CD4-positive, CD25-positive, alpha-beta regulatory T cell (primary cell): ENCODE results near the gene MYH6. TPM values are rescaled to one million over a fixed set of nuclear protein-coding genes. Genes with fewer than 3 reads are reported as not detected.

Experiments used
- ATAC-seq, 2 donors: fragments of 150-1000 bp; cut with Tn5 transposase; one replicate each; pipeline ENCODE4 v1.10.0; 2021; ENCODE audit warnings: low read depth in 2 of 2, moderate number of reproducible peaks in 2 of 2, moderate library complexity in 1 of 2
- DNase-seq, 3 donors: peaks; one replicate each; pipeline versions ENCODE4 v3.0.0 to v3.0.0-alpha.2; 2012 to 2022; ENCODE audit warnings: mixed read lengths in 1 of 3
- H3K27ac ChIP-seq: one replicate; pipeline ENCODE4 v1.7.0; 2013; ENCODE audit warnings: mild to moderate bottlenecking, low read length; ENCODE audit not compliant: insufficient read depth, poor library complexity, severe bottlenecking
- H3K27me3 ChIP-seq: one replicate; pipeline ENCODE4 v1.7.0; 2013; ENCODE audit warnings: low read length; ENCODE audit not compliant: control insufficient read depth, insufficient read depth
- H3K36me3 ChIP-seq: one replicate; pipeline ENCODE4 v1.7.0; 2013; ENCODE audit warnings: mild to moderate bottlenecking, low read length, moderate library complexity; ENCODE audit not compliant: control insufficient read depth, insufficient read depth
- H3K4me1 ChIP-seq: 2 replicates; pipeline ENCODE4 v1.7.0; 2013; ENCODE audit warnings: mild to moderate bottlenecking, low read length; ENCODE audit not compliant: insufficient read depth, control insufficient read depth, poor library complexity, severe bottlenecking
- H3K4me3 ChIP-seq: one replicate; pipeline ENCODE4 v1.7.0; 2013; ENCODE audit warnings: low read depth, mild to moderate bottlenecking, low read length, moderate library complexity
- H3K9me3 ChIP-seq, 2 experiments: 1 replicate in 1 of 2; 2 replicates in 1 of 2; pipeline ENCODE4 v1.7.0; 2013; ENCODE audit warnings: low read length in 2 of 2, mild to moderate bottlenecking in 1 of 2, moderate library complexity in 1 of 2; ENCODE audit not compliant: control insufficient read depth in 2 of 2
- H3K27ac Mint-ChIP-seq, 3 donors: one replicate each; pipeline ENCODE4 v1.8.0; 2020 to 2022; ENCODE audit warnings: mild to moderate bottlenecking in 3 of 3, mixed read lengths in 3 of 3, moderate library complexity in 2 of 3
- H3K27me3 Mint-ChIP-seq: one replicate; pipeline ENCODE4 v1.8.0; 2022; ENCODE audit warnings: mild to moderate bottlenecking, mixed read lengths
- H3K36me3 Mint-ChIP-seq: one replicate; pipeline ENCODE4 v1.8.0; 2020; ENCODE audit warnings: mixed read lengths
- H3K4me1 Mint-ChIP-seq, 4 donors: one replicate each; pipeline ENCODE4 v1.8.0; 2020 to 2022; ENCODE audit warnings: mixed read lengths in 4 of 4, mild to moderate bottlenecking in 1 of 4
- H3K4me3 Mint-ChIP-seq, 4 donors: one replicate each; pipeline ENCODE4 v1.8.0; 2020 to 2022; ENCODE audit warnings: mild to moderate bottlenecking in 4 of 4, mixed read lengths in 4 of 4, moderate library complexity in 3 of 4
- H3K9me3 Mint-ChIP-seq, 7 donors: one replicate each; pipeline ENCODE4 v1.8.0; 2020 to 2022; ENCODE audit warnings: mixed read lengths in 7 of 7, mild to moderate bottlenecking in 3 of 7, moderate library complexity in 2 of 7
- polyA plus RNA-seq, 4 donors: library from polyadenylated mRNA; unstranded; fragments of 300-500 nt; fragmentation: Illumina TruSeq; gene quantifications; one replicate each; pipeline ENCODE4 v1.2.3, GENCODE V29; 2021
- total RNA-seq: library from RNA; stranded (reverse); gene quantifications from one replicate; pipeline ENCODE4 v1.2.3, GENCODE V29; 2022

Gene MYH6
- total and polyA plus RNA-seq, 5 donors from 2014 or later = not detected

DNA sequence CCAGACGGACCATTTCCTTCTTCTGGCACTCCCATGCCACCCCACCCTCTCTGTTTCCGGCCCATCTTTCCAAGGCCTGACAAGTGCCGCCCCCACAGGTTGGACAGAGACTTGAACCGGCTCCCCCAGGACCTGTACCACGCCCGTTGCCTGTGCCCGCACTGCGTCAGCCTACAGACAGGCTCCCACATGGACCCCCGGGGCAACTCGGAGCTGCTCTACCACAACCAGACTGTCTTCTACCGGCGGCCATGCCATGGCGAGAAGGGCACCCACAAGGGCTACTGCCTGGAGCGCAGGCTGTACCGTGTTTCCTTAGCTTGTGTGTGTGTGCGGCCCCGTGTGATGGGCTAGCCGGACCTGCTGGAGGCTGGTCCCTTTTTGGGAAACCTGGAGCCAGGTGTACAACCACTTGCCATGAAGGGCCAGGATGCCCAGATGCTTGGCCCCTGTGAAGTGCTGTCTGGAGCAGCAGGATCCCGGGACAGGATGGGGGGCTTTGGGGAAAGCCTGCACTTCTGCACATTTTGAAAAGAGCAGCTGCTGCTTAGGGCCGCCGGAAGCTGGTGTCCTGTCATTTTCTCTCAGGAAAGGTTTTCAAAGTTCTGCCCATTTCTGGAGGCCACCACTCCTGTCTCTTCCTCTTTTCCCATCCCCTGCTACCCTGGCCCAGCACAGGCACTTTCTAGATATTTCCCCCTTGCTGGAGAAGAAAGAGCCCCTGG lies 32.4 kb downstream of the MYH6 start:
- Histone ChIP-seq H3K9me3 (no peaks in the 10 kb centered on the region), H3K27ac (no peak overlapping the region), H3K4me3 (no peak overlapping the region), H3K36me3 (no peaks in the 10 kb centered on the region), H3K4me1 (no peaks in the 10 kb centered on the region), H3K27me3 (no peaks in the 10 kb centered on the region)
- Mint-ChIP-seq H3K9me3 (no peaks in the 10 kb centered on the region), H3K36me3 (no peaks in the 10 kb centered on the region), H3K4me1 (no peaks in the 10 kb centered on the region), H3K27ac (peak overlapping the region in 1 of 3 donors; percentile 85), H3K27me3 (no peaks in the 10 kb centered on the region), H3K4me3 (no peak overlapping the region)
- DNase-seq = no peak
- no peak for ATAC-seq

GRCh38 chr14:23373041-23373440 lies 35.0 kb downstream of the MYH6 start:
- no peak overlapping the region for H3K4me3 Mint-ChIP-seq
- DNase-seq (no peak), ATAC-seq (no peak)
- H3K27me3 ChIP-seq = no peaks in the 10 kb centered on the region
- H3K9me3 Mint-ChIP-seq = peaks cover 0 to 2% (median 0%) of the 10 kb centered on the region in 7 donors
- H3K36me3 ChIP-seq = no peaks in the 10 kb centered on the region
- no peak overlapping the region for H3K27ac ChIP-seq
- peaks cover 12% of the 10 kb centered on the region for H3K27me3 Mint-ChIP-seq
- no peaks in the 10 kb centered on the region for H3K36me3 Mint-ChIP-seq
- H3K27ac Mint-ChIP-seq = no peak overlapping the region
- no peaks in the 10 kb centered on the region for H3K4me1 Mint-ChIP-seq
- H3K4me1 ChIP-seq = no peaks in the 10 kb centered on the region
- H3K9me3 ChIP-seq = no peaks in the 10 kb centered on the region
- H3K4me3 ChIP-seq = no peak overlapping the region

DNA sequence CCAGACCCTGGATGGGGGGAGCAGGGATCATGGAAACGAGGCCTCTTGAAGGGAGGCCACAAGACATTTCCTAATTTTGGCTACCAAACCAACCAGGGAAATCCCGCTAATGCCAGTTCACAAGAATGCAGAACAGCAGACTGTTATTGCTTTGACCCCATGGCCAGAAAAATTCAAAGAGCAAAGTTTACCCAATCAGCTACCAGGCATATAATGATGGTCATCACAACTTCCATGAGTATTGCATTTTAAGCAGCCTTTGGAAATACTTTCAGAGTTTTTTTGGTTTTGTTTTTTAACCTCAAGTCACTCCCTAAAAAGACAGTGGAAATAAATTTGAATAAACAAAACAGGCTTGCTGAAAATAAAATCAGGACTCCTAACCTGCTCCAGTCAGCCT lies 35.6 kb downstream of the MYH6 start, which contains the start of gene IL25:
IL25 (plus strand) TSS at position 301 of the 400 bp plus-strand sequence.
- no peaks in the 10 kb centered on the region for H3K36me3 ChIP-seq
- H3K9me3 Mint-ChIP-seq = peaks cover 0 to 2% (median 0%) of the 10 kb centered on the region in 7 donors
- no peak for ATAC-seq
- H3K4me1 Mint-ChIP-seq = no peaks in the 10 kb centered on the region
- no peak within 1 kb of the TSS for H3K4me3 ChIP-seq
- H3K36me3 Mint-ChIP-seq = no peaks in the 10 kb centered on the region
- H3K27ac Mint-ChIP-seq = no peak within 1 kb of the TSS
- H3K27ac ChIP-seq = no peak within 1 kb of the TSS
- no peaks in the 10 kb centered on the region for H3K4me1 ChIP-seq
- H3K27me3 Mint-ChIP-seq = peaks cover 14% of the 10 kb centered on the region
- no peaks in the 10 kb centered on the region for H3K9me3 ChIP-seq
- peaks cover 3% of the 10 kb centered on the region for H3K27me3 ChIP-seq
- H3K4me3 Mint-ChIP-seq = no peak within 1 kb of the TSS
- DNase-seq = no peak

DNA sequence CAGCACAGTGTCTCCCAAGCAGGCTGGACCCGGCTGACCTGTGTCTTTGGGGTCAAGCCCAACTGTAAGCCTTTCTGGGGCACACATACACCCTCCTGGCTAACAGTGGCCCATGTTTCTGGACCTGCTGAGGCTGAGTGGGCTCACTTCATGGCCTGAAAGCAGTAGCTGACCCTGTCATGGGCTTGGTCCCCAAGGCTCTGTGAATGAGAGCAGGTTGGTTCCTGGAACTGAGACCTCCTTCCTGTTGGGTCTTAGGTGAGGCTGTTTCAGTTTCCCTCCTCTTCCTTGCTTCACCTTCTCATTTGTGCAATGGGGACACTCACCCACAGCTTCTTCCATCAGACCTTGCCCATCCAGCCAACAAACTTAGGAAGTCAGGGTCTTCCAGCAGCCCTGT lies 36.2 kb downstream of the MYH6 start:
- Mint-ChIP-seq H3K36me3 (no peaks in the 10 kb centered on the region), H3K27me3 (peaks cover 20% of the 10 kb centered on the region), H3K27ac (no peak overlapping the region), H3K9me3 (peaks cover 0 to 2% (median 0%) of the 10 kb centered on the region in 7 donors), H3K4me1 (no peaks in the 10 kb centered on the region), H3K4me3 (no peak overlapping the region)
- ATAC-seq = no peak
- Histone ChIP-seq H3K36me3 (no peaks in the 10 kb centered on the region), H3K4me1 (no peaks in the 10 kb centered on the region), H3K27ac (no peak overlapping the region), H3K27me3 (peaks cover 3% of the 10 kb centered on the region), H3K4me3 (no peak overlapping the region), H3K9me3 (no peaks in the 10 kb centered on the region)
- peak in 1 of 3 donors; percentile 18 for DNase-seq

DNA sequence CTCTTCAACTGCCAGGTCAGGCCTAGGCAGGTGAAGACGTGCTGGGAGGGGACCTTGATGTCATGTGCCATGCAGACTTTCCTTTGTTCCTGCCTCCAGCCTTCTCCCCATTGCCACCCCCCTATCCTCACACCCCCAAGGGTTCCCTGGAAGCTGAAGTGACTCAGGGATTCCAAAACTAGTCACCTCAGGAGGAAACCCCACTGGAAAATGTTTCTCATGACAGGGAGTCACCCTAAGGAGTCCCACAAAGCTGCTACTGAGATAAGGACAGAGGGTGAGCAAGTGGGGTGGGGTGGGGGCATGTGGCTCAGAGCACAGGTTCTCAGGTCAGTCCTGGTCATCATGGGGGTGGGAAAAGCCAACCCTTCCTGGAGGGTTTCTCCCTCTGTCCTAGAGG lies 37.9 kb downstream of the MYH6 start:
- ATAC-seq (no peak), DNase-seq (no peak)
- H3K36me3 ChIP-seq = no peaks in the 10 kb centered on the region
- no peak overlapping the region for H3K27ac ChIP-seq
- peaks cover 0 to 2% (median 0%) of the 10 kb centered on the region in 7 donors for H3K9me3 Mint-ChIP-seq
- H3K4me1 Mint-ChIP-seq = peaks cover 0 to 3% (median 0%) of the 10 kb centered on the region in 4 donors
- H3K4me3 ChIP-seq = no peak overlapping the region
- H3K4me3 Mint-ChIP-seq = no peak overlapping the region
- H3K27me3 ChIP-seq = peaks cover 3% of the 10 kb centered on the region
- H3K27me3 Mint-ChIP-seq = peaks cover 26% of the 10 kb centered on the region
- no peak overlapping the region for H3K27ac Mint-ChIP-seq
- H3K9me3 ChIP-seq = no peaks in the 10 kb centered on the region
- no peaks in the 10 kb centered on the region for H3K36me3 Mint-ChIP-seq
- H3K4me1 ChIP-seq = no peaks in the 10 kb centered on the region

- Histone ChIP-seq H3K4me3 (no peak overlapping the region), H3K4me1 (no peaks in the 10 kb centered on the region), H3K9me3 (no peaks in the 10 kb centered on the region), H3K27ac (no peak overlapping the region), H3K36me3 (no peaks in the 10 kb centered on the region), H3K27me3 (peaks cover 6% of the 10 kb centered on the region)
- DNase-seq (no peak), ATAC-seq (no peak)
- Mint-ChIP-seq H3K27me3 (peaks cover 33% of the 10 kb centered on the region), H3K9me3 (peaks cover 0 to 5% (median 0%) of the 10 kb centered on the region in 7 donors), H3K4me3 (no peak overlapping the region), H3K36me3 (no peaks in the 10 kb centered on the region), H3K4me1 (peaks cover 0 to 3% (median 0%) of the 10 kb centered on the region in 4 donors), H3K27ac (no peak overlapping the region)
These were observed 41.6 kb downstream of the MYH6 start for GRCh38 chr14:23366426-23366921.

DNA sequence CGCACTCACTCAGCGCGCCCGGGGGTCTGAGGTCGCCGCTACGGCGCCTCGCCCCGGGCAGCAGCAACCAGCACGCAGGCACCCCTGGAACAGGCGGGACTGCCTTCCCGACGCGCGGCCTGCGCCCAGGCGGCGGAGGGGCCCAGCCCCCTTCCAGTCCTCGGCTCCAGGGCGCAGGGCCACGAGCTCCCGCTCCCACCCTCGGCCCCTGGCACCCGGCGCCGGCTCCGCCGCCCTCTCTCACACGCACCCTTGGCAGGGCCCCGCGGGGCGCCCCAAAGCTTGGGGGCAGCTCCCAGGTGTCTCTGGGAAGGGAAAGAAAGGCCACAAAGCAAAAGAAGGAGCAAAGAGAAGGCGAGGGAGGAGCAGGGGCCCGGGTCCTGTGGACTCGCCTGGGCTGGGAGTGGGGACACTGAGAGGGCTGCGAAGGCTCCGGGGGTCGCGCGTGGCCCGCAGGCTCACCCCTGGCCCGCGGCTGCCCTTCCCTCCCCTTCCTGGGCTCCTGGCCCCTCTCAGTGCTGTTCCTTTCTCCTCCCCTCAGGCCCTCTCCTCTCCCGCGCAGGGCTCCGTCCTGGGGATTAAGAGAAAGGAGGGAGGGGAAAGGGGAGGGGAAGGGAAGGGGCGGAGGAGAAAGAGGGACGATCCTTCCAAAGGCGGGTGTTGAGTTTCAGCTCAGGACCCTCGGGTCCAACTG lies 42.2 kb downstream of the MYH6 start:
- no peaks in the 10 kb centered on the region for H3K36me3 ChIP-seq
- Mint-ChIP-seq H3K9me3 (peaks cover 0 to 5% (median 0%) of the 10 kb centered on the region in 7 donors), H3K27me3 (peaks cover 33% of the 10 kb centered on the region), H3K4me3 (no peak overlapping the region), H3K27ac (no peak overlapping the region), H3K36me3 (no peaks in the 10 kb centered on the region), H3K4me1 (peaks cover 0 to 3% (median 0%) of the 10 kb centered on the region in 4 donors)
- no peaks in the 10 kb centered on the region for H3K4me1 ChIP-seq
- no peaks in the 10 kb centered on the region for H3K9me3 ChIP-seq
- H3K27ac ChIP-seq = no peak overlapping the region
- ATAC-seq (no peak), DNase-seq (no peak)
- peaks cover 6% of the 10 kb centered on the region for H3K27me3 ChIP-seq
- no peak overlapping the region for H3K4me3 ChIP-seq
